ENCODE data around the gene IL17B.

Gene IL17B

DNA sequence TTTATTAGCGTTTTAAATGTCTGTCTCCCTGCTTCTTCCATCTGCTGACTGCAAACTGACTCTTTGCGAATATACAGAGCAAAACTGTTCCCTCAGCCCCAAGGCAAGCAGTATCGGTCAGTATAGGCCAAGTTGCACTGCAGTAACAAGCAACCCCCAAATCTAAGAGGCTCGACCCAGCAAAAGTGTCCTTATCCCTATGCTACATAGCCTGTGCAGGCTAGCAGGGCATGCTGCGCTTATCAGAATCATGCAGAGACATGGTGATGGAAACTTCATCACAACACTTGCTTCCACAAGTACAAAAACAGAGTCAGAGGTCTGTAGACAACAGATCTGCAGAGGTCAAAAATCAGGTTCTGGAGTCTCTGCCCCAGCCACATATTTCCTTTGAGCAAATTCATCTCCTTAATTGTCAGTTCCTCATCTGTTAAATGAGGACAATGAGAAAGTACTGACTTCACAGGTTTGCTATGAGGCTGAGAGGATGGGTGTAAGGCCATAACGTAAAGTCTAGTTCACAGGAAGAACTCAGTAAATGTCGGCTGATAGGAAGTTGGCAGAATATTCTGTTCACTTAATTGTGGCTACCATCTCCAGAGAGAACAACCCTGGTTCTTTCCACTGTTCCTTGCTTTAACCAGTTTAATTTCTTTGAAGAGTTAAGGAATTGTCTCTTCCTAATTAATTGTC is 9.6 kb upstream of the IL17B start:
- peaks cover 0 to 4% (median 0%) of the 10 kb centered on the region in 5 donors for H3K27me3 ChIP-seq (ENCODE audit: control insufficient read depth in 5 of 5, insufficient read depth in 4 of 5, low read length in 5 of 5)
- H3K4me3 ChIP-seq (ENCODE audit: low read depth in 1 of 5, low read length in 5 of 5): no peak overlapping the region
- H3K36me3 ChIP-seq (ENCODE audit: control insufficient read depth in 5 of 5, insufficient read depth in 5 of 5, low read length in 5 of 5): no peaks in the 10 kb centered on the region
- H3K27ac ChIP-seq (ENCODE audit: low read depth, low read length): peak overlapping the region; percentile 84
- peaks cover 7 to 46% (median 27%) of the 10 kb centered on the region in 5 donors for H3K4me1 ChIP-seq (ENCODE audit: control insufficient read depth in 5 of 5, insufficient read depth in 5 of 5, low read length in 5 of 5)
- no peak overlapping the region for H3K9ac ChIP-seq (ENCODE audit: low read length in 5 of 5)
- no peaks in the 10 kb centered on the region for H3K9me3 ChIP-seq (ENCODE audit: control insufficient read depth in 5 of 5, low read length in 5 of 5)

DNA sequence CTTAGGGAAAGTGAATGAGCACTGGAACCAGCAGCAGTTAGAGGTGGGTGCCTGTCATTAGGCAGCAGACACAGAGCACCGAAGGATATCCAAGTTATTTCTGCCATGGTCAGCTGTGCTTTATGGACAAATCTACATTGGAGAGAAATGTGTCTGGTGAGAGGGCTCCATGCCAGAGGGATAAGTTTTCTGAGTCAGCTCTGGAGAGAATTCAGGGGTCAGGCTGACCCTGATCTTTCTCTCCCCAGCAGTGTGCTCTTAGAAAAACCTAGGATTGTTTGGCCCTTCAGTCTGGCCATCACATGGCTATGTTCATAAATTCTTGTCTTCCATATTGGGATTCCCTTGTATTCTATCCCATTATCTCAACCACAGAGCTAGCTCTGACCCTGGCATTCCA is 8.9 kb upstream of the IL17B start:
- Histone ChIP-seq H3K9me3 (ENCODE audit: control insufficient read depth in 5 of 5, low read length in 5 of 5) (no peaks in the 10 kb centered on the region), H3K4me1 (ENCODE audit: control insufficient read depth in 5 of 5, insufficient read depth in 5 of 5, low read length in 5 of 5) (peaks cover 7 to 53% (median 34%) of the 10 kb centered on the region in 5 donors), H3K27me3 (ENCODE audit: control insufficient read depth in 5 of 5, insufficient read depth in 4 of 5, low read length in 5 of 5) (peaks cover 0 to 4% (median 0%) of the 10 kb centered on the region in 5 donors), H3K36me3 (ENCODE audit: control insufficient read depth in 5 of 5, insufficient read depth in 5 of 5, low read length in 5 of 5) (no peaks in the 10 kb centered on the region), H3K9ac (ENCODE audit: low read length in 5 of 5) (peak overlapping the region in 2 of 5 donors; percentile 23 to 64), H3K27ac (ENCODE audit: low read depth, low read length) (peak overlapping the region; percentile 84), H3K4me3 (ENCODE audit: low read depth in 1 of 5, low read length in 5 of 5) (no peak overlapping the region)

DNA sequence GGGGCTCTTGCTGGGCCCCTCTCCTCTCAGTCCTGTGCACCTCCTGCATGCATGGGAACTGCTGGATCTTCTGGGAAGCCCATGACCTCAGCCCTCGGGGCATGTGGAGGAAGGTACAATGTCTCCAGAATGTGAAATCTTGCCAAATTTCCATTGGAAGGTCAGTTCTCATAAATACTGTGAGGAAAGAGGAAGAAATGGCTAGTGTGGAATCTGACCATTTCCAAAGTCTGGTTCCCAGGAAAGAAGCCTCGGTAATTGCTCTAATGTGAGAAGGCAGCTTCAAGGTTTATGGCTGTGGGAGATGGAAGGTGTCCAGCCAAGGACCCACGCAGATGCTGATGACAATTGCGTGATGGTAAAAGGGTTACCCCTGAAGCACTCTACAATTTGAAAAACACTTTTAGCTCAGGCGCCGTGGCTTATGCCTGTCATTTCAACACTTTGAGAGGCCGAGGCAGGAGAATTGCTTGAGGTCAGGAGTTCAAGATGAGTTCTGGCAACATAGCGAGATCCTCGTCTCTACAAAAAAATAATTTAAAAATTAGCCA is 8.1 kb upstream of the IL17B start:
- peak overlapping the region in 3 of 5 donors; percentile 45 to 97 (median 64) for H3K9ac ChIP-seq (ENCODE audit: low read length in 5 of 5)
- no peak overlapping the region for H3K4me3 ChIP-seq (ENCODE audit: low read depth in 1 of 5, low read length in 5 of 5)
- H3K9me3 ChIP-seq (ENCODE audit: control insufficient read depth in 5 of 5, low read length in 5 of 5): no peaks in the 10 kb centered on the region
- H3K36me3 ChIP-seq (ENCODE audit: control insufficient read depth in 5 of 5, insufficient read depth in 5 of 5, low read length in 5 of 5): no peaks in the 10 kb centered on the region
- H3K27ac ChIP-seq (ENCODE audit: low read depth, low read length): peak overlapping the region; percentile 84
- peaks cover 0 to 4% (median 0%) of the 10 kb centered on the region in 5 donors for H3K27me3 ChIP-seq (ENCODE audit: control insufficient read depth in 5 of 5, insufficient read depth in 4 of 5, low read length in 5 of 5)
- H3K4me1 ChIP-seq (ENCODE audit: control insufficient read depth in 5 of 5, insufficient read depth in 5 of 5, low read length in 5 of 5): peaks cover 7 to 61% (median 42%) of the 10 kb centered on the region in 5 donors

DNA sequence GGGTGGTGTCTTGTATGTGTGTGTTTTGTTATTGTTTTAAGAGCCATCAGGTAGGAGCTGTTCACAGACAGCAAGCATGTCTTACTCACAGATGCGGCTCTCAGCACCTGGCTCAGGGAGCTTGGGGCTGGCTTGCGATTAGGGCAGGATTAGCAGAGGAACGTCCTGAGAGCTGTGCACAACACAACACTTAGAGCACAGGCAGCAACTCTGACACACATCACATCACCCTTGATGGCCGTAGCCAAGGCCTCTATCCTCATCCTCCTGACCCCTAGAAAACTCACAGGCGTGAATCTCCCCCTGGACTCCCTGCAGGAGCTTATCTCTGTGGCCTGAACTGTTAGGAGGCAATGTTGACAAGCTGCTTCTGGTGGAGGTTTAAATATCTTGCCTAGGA is 7.1 kb upstream of the IL17B start:
- Histone ChIP-seq H3K27me3 (ENCODE audit: control insufficient read depth in 5 of 5, insufficient read depth in 4 of 5, low read length in 5 of 5) (peaks cover 0 to 4% (median 0%) of the 10 kb centered on the region in 5 donors), H3K4me1 (ENCODE audit: control insufficient read depth in 5 of 5, insufficient read depth in 5 of 5, low read length in 5 of 5) (peaks cover 7 to 68% (median 52%) of the 10 kb centered on the region in 5 donors)

DNA sequence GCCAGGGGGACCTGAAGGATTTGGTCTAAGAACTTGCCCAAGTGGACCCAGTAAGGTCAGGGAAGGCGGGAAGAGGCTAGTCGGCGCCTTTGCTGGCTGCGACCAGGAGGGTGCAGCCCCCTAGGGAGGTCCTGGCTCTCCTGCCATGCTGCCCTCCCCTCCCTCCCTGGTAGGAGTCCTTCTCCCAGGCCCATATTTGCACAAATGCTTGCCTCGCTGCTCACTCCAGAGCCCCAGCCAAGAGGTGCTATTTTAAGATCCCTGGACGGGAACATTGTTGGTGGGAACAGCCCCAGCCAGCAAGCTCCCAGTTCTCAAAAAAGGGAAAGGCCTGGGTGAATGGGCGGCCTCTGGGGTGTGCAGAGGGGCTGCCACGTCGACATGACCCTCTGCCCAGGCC is 4.3 kb upstream of the IL17B start:
- Histone ChIP-seq H3K4me1 (ENCODE audit: control insufficient read depth in 5 of 5, insufficient read depth in 5 of 5, low read length in 5 of 5) (peaks cover 5 to 63% (median 52%) of the 10 kb centered on the region in 5 donors), H3K27ac (ENCODE audit: low read depth, low read length) (peak overlapping the region; percentile 32), H3K9me3 (ENCODE audit: control insufficient read depth in 5 of 5, low read length in 5 of 5) (no peaks in the 10 kb centered on the region), H3K9ac (ENCODE audit: low read length in 5 of 5) (peak overlapping the region in 2 of 5 donors; percentile 8 to 12), H3K36me3 (ENCODE audit: control insufficient read depth in 5 of 5, insufficient read depth in 5 of 5, low read length in 5 of 5) (no peaks in the 10 kb centered on the region), H3K4me3 (ENCODE audit: low read depth in 1 of 5, low read length in 5 of 5) (no peak overlapping the region), H3K27me3 (ENCODE audit: control insufficient read depth in 5 of 5, insufficient read depth in 4 of 5, low read length in 5 of 5) (peaks cover 0 to 4% (median 0%) of the 10 kb centered on the region in 5 donors)

More for the DNA sequence above, 7.1 kb upstream of the IL17B start:
- Histone ChIP-seq H3K9me3 (ENCODE audit: control insufficient read depth in 5 of 5, low read length in 5 of 5) (no peaks in the 10 kb centered on the region), H3K9ac (ENCODE audit: low read length in 5 of 5) (peak overlapping the region in 2 of 5 donors; percentile 45 to 64), H3K27ac (ENCODE audit: low read depth, low read length) (peak overlapping the region; percentile 84), H3K36me3 (ENCODE audit: control insufficient read depth in 5 of 5, insufficient read depth in 5 of 5, low read length in 5 of 5) (no peaks in the 10 kb centered on the region), H3K4me3 (ENCODE audit: low read depth in 1 of 5, low read length in 5 of 5) (no peak overlapping the region)

DNA sequence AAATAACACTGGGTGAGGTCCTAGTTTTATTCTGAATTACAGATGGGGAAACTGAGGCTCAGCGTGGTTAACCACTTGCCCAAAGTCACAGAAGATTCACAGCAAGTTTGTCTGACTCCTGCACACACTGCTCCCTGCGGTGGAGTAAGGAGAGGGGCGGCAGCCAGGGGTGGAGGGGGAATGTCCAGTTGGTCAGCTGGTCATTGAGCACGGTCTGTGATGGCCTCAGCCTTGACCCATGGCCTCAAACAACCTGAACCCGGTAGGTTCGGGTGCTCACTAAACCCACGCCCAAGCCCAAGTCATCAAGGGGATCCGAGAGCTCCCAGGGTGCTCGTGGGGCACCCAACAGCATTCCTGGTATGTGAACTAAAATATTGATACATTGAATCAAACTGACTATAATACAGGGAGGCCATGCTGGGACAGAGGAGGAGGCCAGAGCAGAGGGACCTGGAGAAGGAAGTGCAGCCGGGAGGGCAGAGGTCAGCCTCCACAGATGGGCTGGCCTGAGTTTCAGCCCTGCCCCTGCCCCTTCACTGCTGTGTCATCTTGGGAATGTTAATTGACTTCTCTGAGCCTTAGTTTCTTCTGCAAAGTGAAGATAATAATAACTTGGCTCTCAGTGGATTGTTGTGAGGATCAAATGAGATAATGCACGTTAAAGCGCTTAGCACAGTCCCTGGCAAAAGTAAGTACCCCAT is 3.6 kb upstream of the IL17B start:
- peaks cover 0 to 4% (median 0%) of the 10 kb centered on the region in 5 donors for H3K27me3 ChIP-seq (ENCODE audit: control insufficient read depth in 5 of 5, insufficient read depth in 4 of 5, low read length in 5 of 5)
- no peaks in the 10 kb centered on the region for H3K36me3 ChIP-seq (ENCODE audit: control insufficient read depth in 5 of 5, insufficient read depth in 5 of 5, low read length in 5 of 5)
- no peak overlapping the region for H3K4me3 ChIP-seq (ENCODE audit: low read depth in 1 of 5, low read length in 5 of 5)
- H3K9me3 ChIP-seq (ENCODE audit: control insufficient read depth in 5 of 5, low read length in 5 of 5): no peaks in the 10 kb centered on the region
- peak overlapping the region in 1 of 5 donors; percentile 41 for H3K9ac ChIP-seq (ENCODE audit: low read length in 5 of 5)
- peak overlapping the region; percentile 32 for H3K27ac ChIP-seq (ENCODE audit: low read depth, low read length)
- peaks cover 5 to 56% (median 45%) of the 10 kb centered on the region in 5 donors for H3K4me1 ChIP-seq (ENCODE audit: control insufficient read depth in 5 of 5, insufficient read depth in 5 of 5, low read length in 5 of 5)

DNA sequence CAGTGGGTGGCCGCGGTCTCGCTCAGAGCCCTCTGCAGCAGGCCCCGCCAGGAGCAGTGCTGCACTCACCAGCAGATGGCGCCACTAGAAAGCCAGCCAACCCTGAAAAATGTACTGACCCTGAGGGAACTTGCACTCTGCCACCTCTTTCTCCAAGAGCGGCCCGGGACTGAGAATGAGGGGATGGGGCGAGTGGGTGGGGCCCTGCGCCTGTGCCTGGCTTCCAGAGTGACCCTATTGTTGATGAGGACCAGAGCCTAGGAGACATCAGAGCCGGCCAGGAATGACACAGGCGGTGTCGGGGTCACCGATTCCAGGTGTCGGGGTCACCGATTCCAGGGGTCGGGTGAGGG is 2.9 kb upstream of the IL17B start:
- no peaks in the 10 kb centered on the region for H3K9me3 ChIP-seq (ENCODE audit: control insufficient read depth in 5 of 5, low read length in 5 of 5)
- peak overlapping the region; percentile 32 for H3K27ac ChIP-seq (ENCODE audit: low read depth, low read length)
- no peaks in the 10 kb centered on the region for H3K36me3 ChIP-seq (ENCODE audit: control insufficient read depth in 5 of 5, insufficient read depth in 5 of 5, low read length in 5 of 5)
- peak overlapping the region in 1 of 5 donors; percentile 41 for H3K9ac ChIP-seq (ENCODE audit: low read length in 5 of 5)
- peaks cover 0 to 1% (median 0%) of the 10 kb centered on the region in 5 donors for H3K27me3 ChIP-seq (ENCODE audit: control insufficient read depth in 5 of 5, insufficient read depth in 4 of 5, low read length in 5 of 5)
- H3K4me1 ChIP-seq (ENCODE audit: control insufficient read depth in 5 of 5, insufficient read depth in 5 of 5, low read length in 5 of 5): peaks cover 3 to 49% (median 41%) of the 10 kb centered on the region in 5 donors
- no peak overlapping the region for H3K4me3 ChIP-seq (ENCODE audit: low read depth in 1 of 5, low read length in 5 of 5)

DNA sequence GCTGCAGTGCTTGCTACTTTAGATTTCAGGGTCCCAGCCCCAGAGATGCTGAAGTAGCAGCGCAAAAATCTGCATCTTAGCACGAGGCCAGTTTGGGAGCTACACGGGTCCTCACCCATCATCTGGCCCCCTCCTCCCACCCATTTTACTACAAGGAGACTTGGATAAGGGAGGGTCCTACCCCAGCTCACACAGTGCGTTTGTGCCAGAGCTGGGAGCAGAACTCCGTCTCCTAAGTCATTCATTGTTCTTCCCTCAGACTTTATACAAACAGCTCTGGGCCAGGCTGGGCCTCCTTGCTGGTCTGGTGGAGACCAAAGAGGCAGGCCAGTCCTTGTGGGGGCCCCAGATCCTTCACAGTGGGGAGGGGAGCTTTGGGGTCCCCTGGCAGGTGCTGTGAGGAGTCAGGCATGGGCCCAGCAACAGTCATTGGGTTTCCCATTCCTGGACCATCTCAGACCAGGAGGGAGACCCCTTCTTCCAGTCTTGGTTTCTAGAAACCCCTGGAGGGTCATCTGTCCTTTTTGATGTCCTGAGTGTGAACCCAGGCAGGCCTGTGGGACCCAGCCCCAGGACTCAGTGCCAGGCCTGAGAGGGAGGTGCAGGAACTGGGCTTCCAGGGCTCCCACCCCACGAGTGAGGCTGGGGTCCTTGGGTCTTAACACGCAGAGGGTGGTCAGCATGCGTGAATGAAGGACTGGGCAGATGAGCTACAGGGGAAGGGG is 2.3 kb upstream of the IL17B start:
- H3K9me3 ChIP-seq (ENCODE audit: control insufficient read depth in 5 of 5, low read length in 5 of 5): no peaks in the 10 kb centered on the region
- peaks cover 2 to 43% (median 39%) of the 10 kb centered on the region in 5 donors for H3K4me1 ChIP-seq (ENCODE audit: control insufficient read depth in 5 of 5, insufficient read depth in 5 of 5, low read length in 5 of 5)
- H3K4me3 ChIP-seq (ENCODE audit: low read depth in 1 of 5, low read length in 5 of 5): no peak overlapping the region
- no peak overlapping the region for H3K9ac ChIP-seq (ENCODE audit: low read length in 5 of 5)
- no peaks in the 10 kb centered on the region for H3K36me3 ChIP-seq (ENCODE audit: control insufficient read depth in 5 of 5, insufficient read depth in 5 of 5, low read length in 5 of 5)
- no peaks in the 10 kb centered on the region for H3K27me3 ChIP-seq (ENCODE audit: control insufficient read depth in 5 of 5, insufficient read depth in 4 of 5, low read length in 5 of 5)
- no peak overlapping the region for H3K27ac ChIP-seq (ENCODE audit: low read depth, low read length)

DNA sequence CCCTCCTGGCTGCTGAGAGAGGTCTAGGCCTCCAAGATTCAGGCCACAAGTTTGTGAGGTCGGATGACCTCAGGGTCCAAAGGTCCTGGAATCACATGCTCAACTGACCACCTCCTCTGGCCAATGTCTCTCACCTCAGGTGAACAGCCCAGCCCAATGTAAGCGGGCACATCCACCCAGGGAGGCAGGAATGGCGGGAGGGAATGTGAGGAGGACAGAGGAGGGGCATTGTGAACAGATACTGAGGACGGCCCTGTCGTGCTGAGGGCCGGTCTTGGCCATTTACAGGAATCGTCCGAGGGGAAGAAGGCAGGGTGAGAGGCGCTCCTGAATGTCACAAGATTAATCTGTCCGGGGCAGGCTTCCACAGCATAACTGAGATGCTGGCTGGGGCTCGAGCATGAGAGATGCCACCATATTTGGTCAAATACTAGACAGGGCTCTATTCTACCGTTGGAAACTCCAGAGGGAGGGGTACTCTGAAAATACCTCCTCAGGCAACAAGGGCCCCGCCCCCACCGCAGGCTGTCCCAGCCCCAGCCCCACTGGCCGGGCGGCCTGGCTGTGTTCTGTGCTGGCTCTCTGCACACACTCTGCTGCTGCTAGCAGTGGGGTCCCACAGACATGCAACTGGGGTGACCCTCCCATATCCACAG is 1.5 kb upstream of the IL17B start:
- H3K4me3 ChIP-seq (ENCODE audit: low read depth in 1 of 5, low read length in 5 of 5): no peak overlapping the region
- H3K27ac ChIP-seq (ENCODE audit: low read depth, low read length): no peak overlapping the region
- no peak overlapping the region for H3K9ac ChIP-seq (ENCODE audit: low read length in 5 of 5)
- no peaks in the 10 kb centered on the region for H3K36me3 ChIP-seq (ENCODE audit: control insufficient read depth in 5 of 5, insufficient read depth in 5 of 5, low read length in 5 of 5)
- H3K9me3 ChIP-seq (ENCODE audit: control insufficient read depth in 5 of 5, low read length in 5 of 5): no peaks in the 10 kb centered on the region
- H3K4me1 ChIP-seq (ENCODE audit: control insufficient read depth in 5 of 5, insufficient read depth in 5 of 5, low read length in 5 of 5): peaks cover 0 to 35% (median 31%) of the 10 kb centered on the region in 5 donors
- no peaks in the 10 kb centered on the region for H3K27me3 ChIP-seq (ENCODE audit: control insufficient read depth in 5 of 5, insufficient read depth in 4 of 5, low read length in 5 of 5)
